Ovary (tissue), 3 donors: ENCODE results near the gene REM2.

Experiments
- EP300 ChIP-seq: sonication (generic); formaldehyde crosslinking; IDR thresholded peaks from one replicate; pipeline ENCODE4 v1.6.1; 2017; ENCODE audit warnings: antibody characterized with exemption
- POLR2A ChIP-seq: fragments of 450-650 bp; IDR thresholded peaks from one replicate; pipeline ENCODE4 v1.6.1; 2017; ENCODE audit warnings: antibody characterized with exemption, mild to moderate bottlenecking, moderate library complexity
- TF ChIP-seq, protein P1 (sequence below), 3 donors: fragments of 450-650 bp in 2 of 3; fragments of 200-600 bp in 1 of 3; IDR thresholded peaks; one replicate each; pipeline versions ENCODE4 v1.5.1 to v1.8.0; 2016 to 2022; ENCODE audit warnings: antibody characterized with exemption in 3 of 3, mild to moderate bottlenecking in 1 of 3
- donor health status: DM: no; HTN: no; CAD: no.

- TF ChIP-seq POLR2A, result no peak
- TF ChIP-seq, protein P1, sequence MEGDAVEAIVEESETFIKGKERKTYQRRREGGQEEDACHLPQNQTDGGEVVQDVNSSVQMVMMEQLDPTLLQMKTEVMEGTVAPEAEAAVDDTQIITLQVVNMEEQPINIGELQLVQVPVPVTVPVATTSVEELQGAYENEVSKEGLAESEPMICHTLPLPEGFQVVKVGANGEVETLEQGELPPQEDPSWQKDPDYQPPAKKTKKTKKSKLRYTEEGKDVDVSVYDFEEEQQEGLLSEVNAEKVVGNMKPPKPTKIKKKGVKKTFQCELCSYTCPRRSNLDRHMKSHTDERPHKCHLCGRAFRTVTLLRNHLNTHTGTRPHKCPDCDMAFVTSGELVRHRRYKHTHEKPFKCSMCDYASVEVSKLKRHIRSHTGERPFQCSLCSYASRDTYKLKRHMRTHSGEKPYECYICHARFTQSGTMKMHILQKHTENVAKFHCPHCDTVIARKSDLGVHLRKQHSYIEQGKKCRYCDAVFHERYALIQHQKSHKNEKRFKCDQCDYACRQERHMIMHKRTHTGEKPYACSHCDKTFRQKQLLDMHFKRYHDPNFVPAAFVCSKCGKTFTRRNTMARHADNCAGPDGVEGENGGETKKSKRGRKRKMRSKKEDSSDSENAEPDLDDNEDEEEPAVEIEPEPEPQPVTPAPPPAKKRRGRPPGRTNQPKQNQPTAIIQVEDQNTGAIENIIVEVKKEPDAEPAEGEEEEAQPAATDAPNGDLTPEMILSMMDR (IDR thresholded peaks at IDR 0.05), result no peak
- no peak for TF ChIP-seq EP300
Observed at GRCh38 chr14:22896356-22896755, 13.3 kb downstream of the REM2 start.
